ENCODE measurements around the gene KCNH5. TPM values are rescaled to one million over a fixed set of nuclear protein-coding genes. Genes with fewer than 3 reads are reported as not detected.

Gene KCNH5
- total RNA-seq, 1 experiment from 2014 or later = not detected

- peaks cover 5% of the 10 kb centered on the region for H3K27me3 Mint-ChIP-seq (ENCODE audit: insufficient read depth, unreplicated experiment)
- no peak overlapping the region for H3K27ac Mint-ChIP-seq (ENCODE audit: low read depth, unreplicated experiment)
- H3K4me3 Mint-ChIP-seq (ENCODE audit: unreplicated experiment) = no peak overlapping the region
- no peaks in the 10 kb centered on the region for H3K36me3 Mint-ChIP-seq (ENCODE audit: insufficient read depth, unreplicated experiment)
- POLR2A ChIA-PET = interaction anchor here (0.6 kb wide), 1 partner anchor 76 kb away, joined by 3 read pairs; no protein-coding TSS in a partner anchor
- no peak for DNase-seq (ENCODE audit: unreplicated experiment)
- peaks cover 8% of the 10 kb centered on the region for H3K4me1 Mint-ChIP-seq (ENCODE audit: insufficient read depth, unreplicated experiment)
- intact Hi-C loops (cut with micrococcal nuclease) = no loop called here
- TF ChIP-seq CTCF (IDR thresholded peaks at IDR 0.05; ENCODE audit: unreplicated experiment) = no peak
- H3K9me3 Mint-ChIP-seq (ENCODE audit: unreplicated experiment) = peaks cover 3% of the 10 kb centered on the region
- CTCF ChIA-PET = no interaction called here
- no TSS peak for BruUV-seq (replicated peaks)
These were observed 88.8 kb downstream of the KCNH5 start for GRCh38 chr14:62956413-62956812.

GRCh38 chr14:62954165-62954564 lies 91.1 kb downstream of the KCNH5 start:
- intact Hi-C loops (cut with micrococcal nuclease) = no loop called here
- Mint-ChIP-seq H3K4me3 (ENCODE audit: unreplicated experiment) (no peak overlapping the region), H3K9me3 (ENCODE audit: unreplicated experiment) (no peaks in the 10 kb centered on the region), H3K27me3 (ENCODE audit: insufficient read depth, unreplicated experiment) (no peaks in the 10 kb centered on the region), H3K4me1 (ENCODE audit: insufficient read depth, unreplicated experiment) (peaks cover 8% of the 10 kb centered on the region), H3K27ac (ENCODE audit: low read depth, unreplicated experiment) (no peak overlapping the region), H3K36me3 (ENCODE audit: insufficient read depth, unreplicated experiment) (no peaks in the 10 kb centered on the region)
- TF ChIP-seq CTCF (IDR thresholded peaks at IDR 0.05; ENCODE audit: unreplicated experiment) = no peak
- ChIA-PET CTCF (no interaction called here), POLR2A (no interaction called here)
- no TSS peak for BruUV-seq (replicated peaks)
- no peak for DNase-seq (ENCODE audit: unreplicated experiment)

GRCh38 chr14:62952226-62952625 lies 93.0 kb downstream of the KCNH5 start:
- Mint-ChIP-seq H3K9me3 (ENCODE audit: unreplicated experiment) (no peaks in the 10 kb centered on the region), H3K4me3 (ENCODE audit: unreplicated experiment) (no peak overlapping the region), H3K36me3 (ENCODE audit: insufficient read depth, unreplicated experiment) (no peaks in the 10 kb centered on the region), H3K27ac (ENCODE audit: low read depth, unreplicated experiment) (no peak overlapping the region), H3K27me3 (ENCODE audit: insufficient read depth, unreplicated experiment) (no peaks in the 10 kb centered on the region), H3K4me1 (ENCODE audit: insufficient read depth, unreplicated experiment) (peaks cover 1% of the 10 kb centered on the region)
- TF ChIP-seq CTCF (IDR thresholded peaks at IDR 0.05; ENCODE audit: unreplicated experiment) = no peak
- CTCF ChIA-PET = interaction anchor here (0.7 kb wide), 1 partner anchor 496 kb away, joined by 3 read pairs; no protein-coding TSS in a partner anchor
- intact Hi-C loops (cut with micrococcal nuclease) = no loop called here
- POLR2A ChIA-PET = no interaction called here
- no peak for DNase-seq (ENCODE audit: unreplicated experiment)
- no TSS peak for BruUV-seq (replicated peaks)

GRCh38 chr14:62947301-62947700 lies 98.0 kb downstream of the KCNH5 start:
- POLR2A ChIA-PET = interaction anchor here (0.6 kb wide), 1 partner anchor 88 kb away, joined by 3 read pairs; no protein-coding TSS in a partner anchor
- no peaks in the 10 kb centered on the region for H3K27me3 Mint-ChIP-seq (ENCODE audit: insufficient read depth, unreplicated experiment)

More at GRCh38 chr14:62947301-62947700, 98.0 kb downstream of the KCNH5 start:
- no peaks in the 10 kb centered on the region for H3K4me1 Mint-ChIP-seq (ENCODE audit: insufficient read depth, unreplicated experiment)
- no peak overlapping the region for H3K27ac Mint-ChIP-seq (ENCODE audit: low read depth, unreplicated experiment)
- no peak for TF ChIP-seq CTCF (IDR thresholded peaks at IDR 0.05; ENCODE audit: unreplicated experiment)
- no peaks in the 10 kb centered on the region for H3K36me3 Mint-ChIP-seq (ENCODE audit: insufficient read depth, unreplicated experiment)
- H3K9me3 Mint-ChIP-seq (ENCODE audit: unreplicated experiment) = no peaks in the 10 kb centered on the region
- CTCF ChIA-PET = interaction anchor here (0.6 kb wide), 1 partner anchor 39 kb away, joined by 3 read pairs; no protein-coding TSS in a partner anchor
- no TSS peak for BruUV-seq (replicated peaks)
- DNase-seq (ENCODE audit: unreplicated experiment) = no peak
- intact Hi-C loops (cut with micrococcal nuclease) = no loop called here
- H3K4me3 Mint-ChIP-seq (ENCODE audit: unreplicated experiment) = no peak overlapping the region
